ENCODE measurements around the gene CAMTA1.

DNA sequence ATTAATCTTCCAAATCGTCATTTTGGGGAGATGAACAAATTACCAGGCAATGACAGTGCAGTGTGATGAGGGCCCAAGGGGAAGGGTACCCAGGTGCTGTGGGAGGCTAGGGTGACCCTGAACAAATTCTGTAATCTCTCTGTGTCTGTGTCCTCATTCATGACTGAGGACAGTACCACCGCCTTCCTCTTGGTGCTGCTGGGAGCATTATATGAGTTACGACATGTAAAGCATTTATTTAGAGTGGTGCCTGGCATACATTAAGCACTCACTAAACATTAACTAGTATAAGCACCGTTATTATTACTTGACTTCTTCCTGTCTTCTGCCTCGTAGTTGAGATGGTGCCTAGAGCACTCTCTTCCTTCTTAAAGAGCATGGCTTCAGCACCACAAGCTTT, 517.6 kb downstream of the CAMTA1 start:
- no peak for TF ChIP-seq CTCF (conservative IDR thresholded peaks at IDR 0.05; ENCODE audit: low read length)
- TF ChIP-seq EZH2phosphoT487 (IDR thresholded peaks at IDR 0.05; ENCODE audit: borderline replicate concordance, low read depth, low read length) = no peak
